Pancreas (tissue), 10 donors: ENCODE results near the gene L2HGDH. TPM values are rescaled to one million over a fixed set of nuclear protein-coding genes. Genes with fewer than 3 reads are reported as not detected.

Experiments
- ATAC-seq, 4 donors: fragments of 200-7000 bp; cut with Tn5 transposase; one replicate each; pipeline versions ENCODE4 v1.8.0 to v1.9.1; 2020; ENCODE audit warnings: mild to moderate bottlenecking in 4 of 4, moderate library complexity in 4 of 4
- DNase-seq, 6 donors: peaks; one replicate each; pipeline ENCODE4 v3.0.0-alpha.2; 2020
- FAIRE-seq: peaks from 2 replicates; lab custom pipeline; 2012; peaks lifted over from hg19 to GRCh38; lab: Jason Lieb, UNC
- H3K27ac ChIP-seq, 4 donors: fragments of 200-600 bp; sonication (generic); 1 replicate in 3 of 4; 2 replicates in 1 of 4; pipeline versions ENCODE4 v1.5.0 to v1.8.0; 2020
- H3K27me3 ChIP-seq, 4 donors: fragments of 200-600 bp; one replicate each; pipeline ENCODE4 v1.8.0; 2021
- H3K36me3 ChIP-seq, 3 donors: fragments of 200-600 bp; sonication (generic) in 1 of 3; one replicate each; pipeline versions ENCODE4 v1.5.0 to v1.8.0; 2020 to 2021
- H3K4me1 ChIP-seq, 3 donors: fragments of 200-600 bp; one replicate each; pipeline ENCODE4 v1.8.0; 2021
- H3K4me3 ChIP-seq, 4 donors: fragments of 200-600 bp; sonication (generic) in 2 of 4; one replicate each; pipeline versions ENCODE4 v1.5.0 to v1.8.0; 2020 to 2021
- H3K9me3 ChIP-seq, 4 donors: fragments of 200-600 bp; one replicate each; pipeline ENCODE4 v1.8.0; 2021
- CTCF ChIP-seq, 4 donors: fragments of 200-600 bp; sonication (generic) in 3 of 4; IDR thresholded peaks; one replicate each; pipeline versions ENCODE4 v1.5.0 to v1.8.0; 2021; ENCODE audit warnings: antibody characterized with exemption in 4 of 4
- whole genome bisulfite sequencing, 2 donors: extraction: QIAGEN DNeasy Blood & Tissue Kit; methylation state at CpG; one replicate each; pipeline ENCODE4 v1.1.7; 2013; 5-methylcytosine and 5-hydroxymethylcytosine counted together
- intact Hi-C, 3 donors: fragments of 100-400 bp; cut with DNase I; formaldehyde crosslinking; loops; one replicate each; pipeline versions ENCODE4 v1.11.1 to v1.14.2; 2022
- polyA plus RNA-seq, 2 donors: library from polyadenylated mRNA; stranded (reverse); fragments of 200-250 nt; gene quantifications; one replicate each; pipeline ENCODE4 v1.2.3, GENCODE V29; 2013
- total RNA-seq, 6 donors: library from RNA; stranded (reverse); fragmentation: NEBNext Ultra II Directional in 4 of 6; extraction: Animal tissue kit (Norgen Biotek cat#: 25700) in 4 of 6; gene quantifications; one replicate each; pipeline versions ENCODE4 v1.2.1 to v1.2.4, GENCODE V29; 2021 to 2023
- donor health status: healthy with polysubstance abuse.
- donor health status: DM: no; HTN: no; CAD: no; lungs with moderate emphysema.
- donor health status: DM: no; HTN: no; CAD: no.
- donor health status: control.
- donor health status: control.
- donor health status: Bipolar disorder and iron deficiency.
- donor health status: DM: yes; HTN: yes; CAD: no.
- donor health status: DM: no; HTN: no; CAD: no.
- donor health status: DM: no; HTN: no; CAD: no.
- donor health status: DM: yes; HTN: yes; CAD: no.

Gene L2HGDH
- total and polyA plus RNA-seq, 8 donors = 0.99 to 5.1 (median 3.4) TPM

GRCh38 chr14:50272498-50272897, 39.5 kb downstream of the L2HGDH start:
- 89 to 93% methylated on average over 1 of the region's 1 CpG for WGBS, 2 donors
- FAIRE-seq (no peak), ATAC-seq (no peak), DNase-seq (no peak)
- TF ChIP-seq CTCF (IDR thresholded peaks at IDR 0.05) = no peak
- intact Hi-C loops = no loop called here
- H3K27ac ChIP-seq = no peak overlapping the region
- no peaks in the 10 kb centered on the region for H3K27me3 ChIP-seq
- H3K9me3 ChIP-seq = no peaks in the 10 kb centered on the region
- H3K36me3 ChIP-seq = no peaks in the 10 kb centered on the region
- no peak overlapping the region for H3K4me3 ChIP-seq
- no peaks in the 10 kb centered on the region for H3K4me1 ChIP-seq

DNA sequence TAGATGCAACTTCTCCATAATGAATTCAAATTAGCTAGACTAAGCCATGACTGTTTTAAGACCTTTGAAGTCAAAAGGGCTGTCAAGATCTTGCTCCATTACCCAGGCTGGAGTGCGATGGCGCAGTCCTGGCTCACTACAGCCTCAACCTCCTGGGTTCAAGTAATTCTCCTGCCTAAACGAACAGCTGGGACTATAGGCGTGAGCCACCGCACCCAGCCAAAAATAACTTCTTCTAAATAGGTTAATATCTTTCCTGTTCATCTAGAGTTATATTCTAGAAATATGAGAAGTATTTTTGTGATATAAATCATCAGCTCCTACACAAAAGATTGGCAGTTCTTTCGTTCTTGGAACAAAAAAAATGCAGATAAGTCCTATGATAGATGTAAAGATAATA, 41.1 kb downstream of the L2HGDH start:
- no peak for TF ChIP-seq CTCF (IDR thresholded peaks at IDR 0.05)
- no peak for FAIRE-seq
- Histone ChIP-seq H3K4me1 (no peaks in the 10 kb centered on the region), H3K9me3 (no peaks in the 10 kb centered on the region), H3K4me3 (no peak overlapping the region), H3K27ac (no peak overlapping the region), H3K27me3 (no peaks in the 10 kb centered on the region), H3K36me3 (no peaks in the 10 kb centered on the region)
- ATAC-seq = no peak
- DNase-seq = no peak
- intact Hi-C loops = no loop called here
- 91 to 92% methylated on average over 6 of the region's 6 CpGs for WGBS, 2 donors

- no peaks in the 10 kb centered on the region for H3K27me3 ChIP-seq
- TF ChIP-seq CTCF (IDR thresholded peaks at IDR 0.05) = no peak
- ATAC-seq (no peak), DNase-seq (no peak), FAIRE-seq (no peak)
- H3K27ac ChIP-seq = no peak overlapping the region
- H3K9me3 ChIP-seq = no peaks in the 10 kb centered on the region
- H3K4me3 ChIP-seq = no peak overlapping the region
- no peaks in the 10 kb centered on the region for H3K36me3 ChIP-seq
- no peaks in the 10 kb centered on the region for H3K4me1 ChIP-seq
- intact Hi-C loops = no loop called here
These were observed 47.0 kb downstream of the L2HGDH start for GRCh38 chr14:50265029-50265428.

DNA sequence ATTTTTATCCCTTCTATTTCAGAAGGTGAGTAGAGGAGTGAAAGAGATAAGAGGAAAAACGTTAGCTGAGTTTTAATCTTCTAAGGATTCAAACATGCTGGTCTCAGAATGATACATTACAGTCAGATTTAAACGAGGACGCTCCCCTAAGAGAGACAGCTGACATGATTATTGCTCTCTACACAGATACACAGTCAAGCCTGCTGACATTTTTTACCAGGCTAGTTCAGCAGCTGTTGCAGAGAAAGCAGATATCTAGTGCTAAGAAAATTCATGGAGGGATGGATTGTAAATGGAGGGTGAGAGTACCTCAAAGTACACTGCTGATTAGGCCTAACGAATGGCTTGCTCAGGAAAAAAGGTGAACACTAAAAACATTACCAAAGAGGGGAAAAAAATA, 48.7 kb downstream of the L2HGDH start:
- TF ChIP-seq CTCF (IDR thresholded peaks at IDR 0.05) = no peak
- Histone ChIP-seq H3K27ac (no peak overlapping the region), H3K27me3 (no peaks in the 10 kb centered on the region), H3K4me3 (no peak overlapping the region), H3K9me3 (no peaks in the 10 kb centered on the region), H3K36me3 (no peaks in the 10 kb centered on the region), H3K4me1 (no peaks in the 10 kb centered on the region)
- intact Hi-C loops = no loop called here
- no peak for ATAC-seq
- WGBS, 2 donors = 77% methylated on average over 4 of the region's 4 CpGs
- FAIRE-seq = no peak
- no peak for DNase-seq

DNA sequence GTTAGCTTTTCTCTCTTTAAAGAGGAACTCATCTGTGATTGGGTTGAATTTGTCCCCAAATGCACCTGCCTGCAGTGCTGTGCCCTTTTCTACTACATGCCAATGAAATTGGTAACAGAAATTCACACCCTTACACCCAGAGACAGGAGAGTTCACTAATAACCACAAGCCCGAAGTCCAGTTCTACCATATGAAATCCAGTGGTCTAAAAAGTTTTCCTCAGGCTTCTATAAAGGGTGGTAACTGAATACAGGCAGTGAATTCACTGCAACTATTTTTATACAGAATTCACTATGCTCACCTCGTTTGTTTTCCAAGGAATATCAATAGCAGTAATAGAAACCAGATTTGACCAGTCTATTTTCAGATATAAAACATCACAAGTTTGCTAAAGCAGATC, 49.2 kb downstream of the L2HGDH start:
- Histone ChIP-seq H3K27me3 (no peaks in the 10 kb centered on the region), H3K9me3 (no peaks in the 10 kb centered on the region), H3K27ac (no peak overlapping the region), H3K36me3 (no peaks in the 10 kb centered on the region), H3K4me1 (no peaks in the 10 kb centered on the region), H3K4me3 (no peak overlapping the region)
- WGBS, 2 donors = 76 to 79% methylated on average over 2 of the region's 2 CpGs
- no peak for DNase-seq
- FAIRE-seq = no peak
- ATAC-seq = no peak
- no peak for TF ChIP-seq CTCF (IDR thresholded peaks at IDR 0.05)
- intact Hi-C loops = no loop called here
